ENCODE results near the gene PDE6A. TPM values are rescaled to one million over a fixed set of nuclear protein-coding genes. Genes with fewer than 3 reads are reported as not detected.

Gene PDE6A
- total and polyA plus RNA-seq, 9 of the 15 experiments (the other 6 are each of a cell fraction or from before 2014, with no cell fraction given): 0.01 to 0.04 (median 0.01) TPM; not detected in 6

GRCh38 chr5:149953436-149954121 is 9.0 kb upstream of the PDE6A start (continued):
- peak; percentile 38; the same call in 1 of the 2 replicates for TF ChIP-seq ARID1B (IDR thresholded peaks at IDR 0.05)

- FAIRE-seq: peak; percentile 23
- H3K79me2 ChIP-seq (ENCODE audit: control insufficient read depth, insufficient read depth, low read length): no peaks in the 10 kb centered on the region
- TF ChIP-seq CBX1 (IDR thresholded peaks at IDR 0.05; ENCODE audit: low read depth): no peak
- TF ChIP-seq KDM4B (IDR thresholded peaks at IDR 0.05; ENCODE audit: borderline replicate concordance in 2 of 2, low read depth in 1 of 2): no peak
- no peak for TF ChIP-seq GABPB2 (CRISPR knock-in tag; conservative IDR thresholded peaks at IDR 0.05)
- 0 out of 4 replicates have a peak, but pooled peaks of 1 of the 2 experiments have one; percentile 15 for TF ChIP-seq RCOR1 (IDR thresholded peaks at IDR 0.05; ENCODE audit: borderline replicate concordance in 1 of 2, low read depth in 2 of 2, low read length in 2 of 2)
- no peak for TF ChIP-seq ZFPM2 (CRISPR knock-in tag; IDR thresholded peaks at IDR 0.05)
- no peak for TF ChIP-seq ZNF146 (CRISPR knock-in tag; IDR thresholded peaks at IDR 0.05; ENCODE audit: unreplicated experiment)
- no peak for TF ChIP-seq ZNF431 (CRISPR knock-in tag; IDR thresholded peaks at IDR 0.05)
- peak; percentile 40; the same call in 1 of the 2 replicates for TF ChIP-seq CEBPB (tag; IDR thresholded peaks at IDR 0.05)
- TF ChIP-seq ZNF134 (CRISPR knock-in tag; conservative IDR thresholded peaks at IDR 0.05): no peak
- TF ChIP-seq LARP7 (IDR thresholded peaks at IDR 0.05): no peak
- peak; percentile 56 to 61 (median 58); a peak in 5 of 6 replicates for TF ChIP-seq CTCF (IDR thresholded peaks at IDR 0.05 in 2 of 3, conservative IDR thresholded peaks at IDR 0.05 in 1 of 3; ENCODE audit: insufficient read depth in 2 of 3, low read depth in 1 of 3, low read length in 3 of 3)
- TF ChIP-seq SMC3 (conservative IDR thresholded peaks at IDR 0.05; ENCODE audit: insufficient read depth, low read depth, low read length): 0 out of 2 replicates have a peak, but pooled peaks have one; percentile 26
- TF ChIP-seq ZNF512 (tag; IDR thresholded peaks at IDR 0.05): no peak
- TF ChIP-seq JUND (IDR thresholded peaks at IDR 0.05; ENCODE audit: borderline replicate concordance, low read depth, low read length): peak; percentile 31; the same call in 1 of the 2 replicates
- TF ChIP-seq JUND (tag; IDR thresholded peaks at IDR 0.05; ENCODE audit: borderline replicate concordance, low read depth, low read length): no peak; the same call in 2 of the 3 replicates
- 0 out of 2 replicates have a peak, but pooled peaks have one; percentile 40 for TF ChIP-seq PHB (CRISPR knock-in tag; IDR thresholded peaks at IDR 0.05)
These were observed 6.7 kb upstream of the PDE6A start for GRCh38 chr5:149951138-149951749.

More at GRCh38 chr5:149951138-149951749, 6.7 kb upstream of the PDE6A start:
- BruUV-seq (replicated peaks): no TSS peak
- in situ Hi-C loops (cut with MboI) (no loop called here), intact Hi-C loops (cut with micrococcal nuclease) (no loop called here)
- H3K27me3 ChIP-seq (ENCODE audit: control insufficient read depth in 2 of 2, insufficient read depth in 2 of 2, low read length in 2 of 2): no peaks in the 10 kb centered on the region
- no peaks in the 10 kb centered on the region for H3K9me1 ChIP-seq (ENCODE audit: control insufficient read depth, insufficient read depth, low read length)
- peaks cover 0 to 8% of the 10 kb centered on the region in 2 experiments; a peak in 2 of 5 replicates for H3K4me1 ChIP-seq (replicated peaks in 1 of 2; ENCODE audit: control insufficient read depth in 2 of 2, insufficient read depth in 2 of 2, low read length in 2 of 2)
- H3K4me2 ChIP-seq (ENCODE audit: insufficient read depth, low read length): peak overlapping the region; percentile 57
- H3K9me3 ChIP-seq (replicated peaks; ENCODE audit: control insufficient read depth, insufficient read depth, low read depth, low read length): no peaks in the 10 kb centered on the region
- 17% methylated on average over 6 of the region's 6 CpGs for WGBS (ENCODE audit: insufficient coverage, low coverage, missing lambda C conversion rate)
- H4K20me1 ChIP-seq (replicated peaks; ENCODE audit: control insufficient read depth, insufficient read depth, low read length): no peaks in the 10 kb centered on the region
- H3K4me3 ChIP-seq: no peak overlapping the region
- DNase-seq (ENCODE audit: extremely low read depth in 1 of 4, low spot score in 3 of 4): peak; percentile 44 to 62 (median 53)
- peak overlapping the region in 1 of 2 experiments; percentile 17; a peak in 1 of 4 replicates for H3K9ac ChIP-seq (ENCODE audit: insufficient read depth in 1 of 2, low read depth in 2 of 2, low read length in 2 of 2)
- H2AFZ ChIP-seq (ENCODE audit: low read depth, low read length): peak overlapping the region; percentile 91
- ChIA-PET CTCF (ENCODE audit: low intra/inter-chr PET ratio) (interaction anchor here (0.5 kb wide), 1 partner anchor 17 kb away, joined by 4 read pairs; no protein-coding TSS in a partner anchor), POLR2A (interaction anchor here (0.7 to 2.3 kb wide), 7 partner anchors 8 to 100 kb away, joined by 3 to 12 read pairs (median 3); partner anchors contain the start of gene SLC26A2)
- peak; percentile 94 for ATAC-seq
- no peaks in the 10 kb centered on the region for H3K36me3 ChIP-seq (ENCODE audit: control insufficient read depth, insufficient read depth, low read length)
- H3K27ac ChIP-seq (ENCODE audit: extremely low read depth, low read depth, low read length): 0 out of 3 replicates have a peak overlapping the region, but pooled peaks have one; percentile 8
